ENCODE results near the gene MVD. TPM values are rescaled to one million over a fixed set of nuclear protein-coding genes. Genes with fewer than 3 reads are reported as not detected.

Gene MVD
- total RNA-seq, 5 donors from 2014 or later (not counting 1 experiment from before 2014, with no cell fraction given): 52.3 to 81.4 (median 63.4) TPM

DNA sequence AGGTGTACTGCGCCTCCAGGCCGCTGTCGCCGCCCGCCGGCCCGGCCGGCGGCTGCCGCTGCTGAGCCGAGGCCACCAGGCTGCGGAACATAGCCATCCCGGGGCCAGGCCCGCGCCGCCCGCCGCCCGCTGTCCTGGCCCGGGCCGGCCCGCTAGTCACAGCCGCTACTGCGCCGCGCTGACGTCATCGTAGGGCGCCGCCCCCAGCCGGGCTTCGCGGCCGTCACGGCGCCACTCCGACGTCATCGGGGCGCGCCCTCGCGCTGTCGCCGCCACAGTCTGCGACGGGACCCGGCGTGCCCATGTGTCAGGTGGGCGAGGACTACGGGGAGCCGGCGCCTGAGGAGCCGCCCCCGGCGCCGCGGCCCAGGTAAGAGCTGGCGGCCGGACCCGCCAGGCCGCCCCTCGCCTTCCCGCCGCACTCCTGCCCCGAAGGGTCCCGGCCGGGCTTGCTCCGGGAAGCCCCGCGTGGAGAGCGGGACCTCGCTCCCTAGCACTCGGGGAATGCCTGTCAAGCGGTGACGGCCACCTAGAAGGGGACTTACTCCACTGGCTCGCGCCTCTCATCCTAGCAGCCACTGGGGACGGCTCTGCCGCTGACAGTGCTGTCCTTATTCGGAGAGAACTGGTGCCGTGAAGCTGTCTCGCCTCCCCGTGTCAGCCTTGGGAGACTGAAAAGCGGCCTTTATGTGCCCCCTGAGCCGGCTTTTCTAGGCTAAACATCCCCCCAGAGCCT lies 43.5 kb upstream of the MVD start, which contains the start of the genes CTU2 and RNF166:
CTU2 (plus strand) TSS at position 275 of the 736 bp plus-strand sequence; CDS start at position 303, 28 bp downstream.
RNF166 (minus strand) TSS at position 180 of the 736 bp plus-strand sequence; CDS start at position 97, 83 bp downstream.
- Histone ChIP-seq H3K4me1 (ENCODE audit: control insufficient read depth in 1 of 2, extremely low read depth in 1 of 2, insufficient read depth in 2 of 2, low read length in 2 of 2) (peaks cover 19 to 68% of the 10 kb centered on the region in 2 experiments), H3K4me3 (ENCODE audit: control insufficient read depth in 1 of 2, extremely low read depth in 1 of 2, low read length in 1 of 2) (peak within 1 kb of the TSS; percentile 87 to 88), H3K27me3 (replicated peaks in 1 of 2; ENCODE audit: control insufficient read depth in 2 of 2, extremely low read depth in 1 of 2, insufficient read depth in 2 of 2, low read length in 1 of 2) (no peaks in the 10 kb centered on the region), H3K9me3 (no peaks in the 10 kb centered on the region), H3K36me3 (ENCODE audit: control insufficient read depth in 2 of 2, extremely low read depth in 1 of 2, insufficient read depth in 1 of 2, low read length in 1 of 2) (peaks cover 3 to 17% of the 10 kb centered on the region in 2 donors), H3K27ac (ENCODE audit: low read length) (peak within 1 kb of the TSS; percentile 92)
- ChIA-PET POLR2A (no interaction called here), CTCF (interaction anchor here in 1 of 2 donors (0.6 kb wide), 1 partner anchor 25 kb away, joined by 3 read pairs; no protein-coding TSS in a partner anchor)
- peaks cover 48 to 58% (median 50%) of the 10 kb centered on the region in 3 donors for H3K4me1 Mint-ChIP-seq
- H3K27me3 Mint-ChIP-seq: no peaks in the 10 kb centered on the region
- DNase-seq: peak; percentile 80 to 98 (median 89)
- H3K9me3 Mint-ChIP-seq: no peaks in the 10 kb centered on the region
- WGBS (ENCODE audit: insufficient coverage): under 1% methylated on average over 86 of the region's 86 CpGs
- H3K27ac Mint-ChIP-seq: peak within 1 kb of the TSS; percentile 97
- peaks cover 3% of the 10 kb centered on the region for H3K36me3 Mint-ChIP-seq
- H3K4me3 Mint-ChIP-seq: peak within 1 kb of the TSS; percentile 90 to 99 (median 94)
- peak; percentile 61 to 75 (median 68) for ATAC-seq (replicated peaks in 1 of 4)

DNA sequence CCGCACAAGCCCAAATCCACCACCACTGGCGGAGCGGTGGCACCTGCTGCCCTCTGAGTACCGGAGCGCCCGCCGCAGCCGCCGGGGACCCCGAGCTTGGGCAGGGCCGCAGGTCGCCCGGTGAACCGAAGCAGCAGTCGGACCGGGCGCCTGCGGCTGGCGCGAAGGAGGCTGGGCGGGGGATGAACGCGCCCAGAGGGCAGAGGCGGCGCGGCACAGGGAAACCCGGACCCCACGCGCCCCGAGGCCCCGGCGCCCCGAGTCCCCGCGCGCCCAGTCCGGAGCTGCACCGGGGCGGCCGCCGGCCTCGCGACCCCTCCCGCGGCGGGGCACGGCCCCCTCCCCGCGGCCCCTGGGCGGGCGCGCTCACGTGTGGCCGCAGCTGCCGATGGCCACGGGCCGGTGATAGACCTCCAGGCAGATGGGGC lies 42.9 kb upstream of the MVD start:
- Mint-ChIP-seq H3K4me1 (peaks cover 51 to 58% (median 54%) of the 10 kb centered on the region in 3 donors), H3K27ac (peak overlapping the region; percentile 97), H3K27me3 (no peaks in the 10 kb centered on the region), H3K9me3 (no peaks in the 10 kb centered on the region), H3K4me3 (peak overlapping the region; percentile 90 to 99 (median 94)), H3K36me3 (peaks cover 3% of the 10 kb centered on the region)
- WGBS (ENCODE audit: insufficient coverage): under 1% methylated on average over 57 of the region's 57 CpGs
- H3K36me3 ChIP-seq (ENCODE audit: control insufficient read depth in 2 of 2, extremely low read depth in 1 of 2, insufficient read depth in 1 of 2, low read length in 1 of 2): peaks cover 3 to 17% of the 10 kb centered on the region in 2 donors
- CTCF ChIA-PET: interaction anchor here (0.6 to 1.8 kb wide), 2 partner anchors 25 to 86 kb away, joined by 3 to 7 read pairs; no protein-coding TSS in a partner anchor
- peak in 2 of 35 experiments; percentile 33 to 35 for DNase-seq
- no peaks in the 10 kb centered on the region for H3K27me3 ChIP-seq (replicated peaks in 1 of 2; ENCODE audit: control insufficient read depth in 2 of 2, extremely low read depth in 1 of 2, insufficient read depth in 2 of 2, low read length in 1 of 2)
- H3K27ac ChIP-seq (ENCODE audit: low read length): peak overlapping the region; percentile 92
- peaks cover 19 to 73% of the 10 kb centered on the region in 2 experiments for H3K4me1 ChIP-seq (ENCODE audit: control insufficient read depth in 1 of 2, extremely low read depth in 1 of 2, insufficient read depth in 2 of 2, low read length in 2 of 2)
- POLR2A ChIA-PET: no interaction called here
- ATAC-seq (replicated peaks in 1 of 4): peak; percentile 1 to 6 (median 3)
- peak overlapping the region; percentile 87 to 88 for H3K4me3 ChIP-seq (ENCODE audit: control insufficient read depth in 1 of 2, extremely low read depth in 1 of 2, low read length in 1 of 2)
- H3K9me3 ChIP-seq: no peaks in the 10 kb centered on the region

DNA sequence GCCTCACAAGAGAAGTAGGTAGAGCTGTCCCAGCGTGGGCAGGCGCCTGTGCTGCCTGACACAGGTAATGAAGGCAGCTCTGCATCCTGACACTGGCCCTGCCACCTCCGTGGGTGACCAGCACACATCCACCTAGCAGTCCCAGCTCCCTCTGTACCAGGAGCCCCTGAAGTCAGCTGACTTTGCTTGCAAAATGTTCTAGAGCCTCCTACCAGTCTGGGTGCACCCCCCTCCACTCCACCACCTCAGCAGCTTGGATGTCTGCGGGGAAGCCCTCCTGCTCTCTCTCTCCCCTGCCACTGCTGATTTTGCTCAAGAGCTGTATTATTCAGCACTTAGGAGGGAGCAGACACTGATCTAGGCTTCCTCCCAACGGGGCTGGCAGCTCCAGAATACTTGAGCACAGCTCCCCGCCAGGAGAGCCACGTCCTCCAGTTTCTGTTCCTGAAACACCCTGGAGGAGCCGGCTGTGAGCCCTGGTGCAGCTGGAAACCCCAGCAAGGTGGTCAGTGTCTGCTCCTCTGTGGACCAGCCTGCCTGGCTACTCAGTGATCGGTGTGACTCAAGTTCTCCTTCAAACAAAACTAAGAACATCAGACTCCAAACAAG lies 42.3 kb upstream of the MVD start:
- Mint-ChIP-seq H3K27me3 (no peaks in the 10 kb centered on the region), H3K4me1 (peaks cover 58 to 62% (median 60%) of the 10 kb centered on the region in 3 donors), H3K36me3 (peaks cover 3% of the 10 kb centered on the region), H3K9me3 (no peaks in the 10 kb centered on the region), H3K4me3 (peak overlapping the region; percentile 90 to 99 (median 94)), H3K27ac (peak overlapping the region; percentile 97)
- peak in 1 of 4 experiments; percentile 5 for ATAC-seq (replicated peaks in 1 of 4)
- POLR2A ChIA-PET: interaction anchor here in 1 of 2 donors (0.6 kb wide), 1 partner anchor 999 kb away, joined by 7 read pairs; no protein-coding TSS in a partner anchor
- CTCF ChIA-PET: interaction anchor here in 1 of 2 donors (0.9 to 1.8 kb wide), 2 partner anchors 85 to 134 kb away, joined by 4 to 7 read pairs; partner anchors contain the start of gene ZC3H18
- Histone ChIP-seq H3K27me3 (replicated peaks in 1 of 2; ENCODE audit: control insufficient read depth in 2 of 2, extremely low read depth in 1 of 2, insufficient read depth in 2 of 2, low read length in 1 of 2) (no peaks in the 10 kb centered on the region), H3K36me3 (ENCODE audit: control insufficient read depth in 2 of 2, extremely low read depth in 1 of 2, insufficient read depth in 1 of 2, low read length in 1 of 2) (peaks cover 3 to 16% of the 10 kb centered on the region in 2 donors), H3K4me3 (ENCODE audit: control insufficient read depth in 1 of 2, extremely low read depth in 1 of 2, low read length in 1 of 2) (peak overlapping the region; percentile 87 to 88), H3K9me3 (no peaks in the 10 kb centered on the region), H3K4me1 (ENCODE audit: control insufficient read depth in 1 of 2, extremely low read depth in 1 of 2, insufficient read depth in 2 of 2, low read length in 2 of 2) (peaks cover 21 to 80% of the 10 kb centered on the region in 2 experiments), H3K27ac (ENCODE audit: low read length) (peak overlapping the region; percentile 92)
- DNase-seq: peak in 30 of 35 experiments; percentile 29 to 68 (median 48)
- WGBS (ENCODE audit: insufficient coverage): 3% methylated on average over 8 of the region's 9 CpGs

GRCh38 chr16:88703486-88704309 lies 40.8 kb upstream of the MVD start:
- Mint-ChIP-seq H3K4me3 (peak overlapping the region; percentile 90 to 99 (median 94)), H3K27ac (peak overlapping the region; percentile 97), H3K27me3 (no peaks in the 10 kb centered on the region), H3K4me1 (peaks cover 65 to 69% (median 67%) of the 10 kb centered on the region in 3 donors), H3K9me3 (no peaks in the 10 kb centered on the region), H3K36me3 (peaks cover 8% of the 10 kb centered on the region)
- ChIA-PET POLR2A (interaction anchor here in 1 of 2 donors (0.7 kb wide), 1 partner anchor 20 kb away, joined by 3 read pairs; no protein-coding TSS in a partner anchor), CTCF (interaction anchor here in 1 of 2 donors (1.0 to 1.8 kb wide), 2 partner anchors 67 to 84 kb away, joined by 3 to 7 read pairs; no protein-coding TSS in a partner anchor)
- H3K4me3 ChIP-seq (ENCODE audit: control insufficient read depth in 1 of 2, extremely low read depth in 1 of 2, low read length in 1 of 2): peak overlapping the region; percentile 87 to 88
- peak; percentile 24 to 32 (median 29) for ATAC-seq (replicated peaks in 1 of 4)
- H3K27ac ChIP-seq (ENCODE audit: low read length): peak overlapping the region; percentile 92
- WGBS (ENCODE audit: insufficient coverage): under 1% methylated on average over 22 of the region's 26 CpGs
- no peaks in the 10 kb centered on the region for H3K27me3 ChIP-seq (replicated peaks in 1 of 2; ENCODE audit: control insufficient read depth in 2 of 2, extremely low read depth in 1 of 2, insufficient read depth in 2 of 2, low read length in 1 of 2)
- H3K4me1 ChIP-seq (ENCODE audit: control insufficient read depth in 1 of 2, extremely low read depth in 1 of 2, insufficient read depth in 2 of 2, low read length in 2 of 2): peaks cover 36 to 86% of the 10 kb centered on the region in 2 experiments
- peak; percentile 43 to 84 (median 68) for DNase-seq
- peaks cover 4 to 23% of the 10 kb centered on the region in 2 donors for H3K36me3 ChIP-seq (ENCODE audit: control insufficient read depth in 2 of 2, extremely low read depth in 1 of 2, insufficient read depth in 1 of 2, low read length in 1 of 2)
- no peaks in the 10 kb centered on the region for H3K9me3 ChIP-seq

GRCh38 chr16:88702371-88703210 lies 39.7 kb upstream of the MVD start:
- H3K4me1 Mint-ChIP-seq: peaks cover 71 to 75% (median 75%) of the 10 kb centered on the region in 3 donors
- ChIA-PET CTCF (interaction anchor here in 1 of 2 donors (0.6 kb wide), 1 partner anchor 44 kb away, joined by 3 read pairs; no protein-coding TSS in a partner anchor), POLR2A (interaction anchor here in 1 of 2 donors (0.9 kb wide), 1 partner anchor 15 kb away, joined by 4 read pairs; no protein-coding TSS in a partner anchor)
- H3K36me3 Mint-ChIP-seq: peaks cover 13% of the 10 kb centered on the region
- H3K4me1 ChIP-seq (ENCODE audit: control insufficient read depth in 1 of 2, extremely low read depth in 1 of 2, insufficient read depth in 2 of 2, low read length in 2 of 2): peaks cover 45 to 90% of the 10 kb centered on the region in 2 experiments
- H3K36me3 ChIP-seq (ENCODE audit: control insufficient read depth in 2 of 2, extremely low read depth in 1 of 2, insufficient read depth in 1 of 2, low read length in 1 of 2): peaks cover 11 to 34% of the 10 kb centered on the region in 2 donors
- H3K27me3 ChIP-seq (replicated peaks in 1 of 2; ENCODE audit: control insufficient read depth in 2 of 2, extremely low read depth in 1 of 2, insufficient read depth in 2 of 2, low read length in 1 of 2): no peaks in the 10 kb centered on the region
- no peak for ATAC-seq (replicated peaks in 1 of 4)
- 1% methylated on average over 26 of the region's 31 CpGs for WGBS (ENCODE audit: insufficient coverage)
- H3K27ac ChIP-seq (ENCODE audit: low read length): peak overlapping the region; percentile 92
- H3K4me3 Mint-ChIP-seq: peak overlapping the region; percentile 90 to 99 (median 94)
- H3K9me3 Mint-ChIP-seq: no peaks in the 10 kb centered on the region
- peak overlapping the region; percentile 87 to 88 for H3K4me3 ChIP-seq (ENCODE audit: control insufficient read depth in 1 of 2, extremely low read depth in 1 of 2, low read length in 1 of 2)
- no peaks in the 10 kb centered on the region for H3K27me3 Mint-ChIP-seq
- H3K27ac Mint-ChIP-seq: peak overlapping the region; percentile 97
- DNase-seq: peak in 3 of 35 experiments; percentile 16 to 33 (median 31)
- H3K9me3 ChIP-seq: no peaks in the 10 kb centered on the region
